Measurements from ENCODE around the gene ARPP21.

ARPP21 gene

GRCh38 chr3:35653347-35653746 lies 14.0 kb downstream of the ARPP21 start:
- CTCF ChIA-PET = interaction anchor here (0.5 kb wide), 1 partner anchor 436 kb away, joined by 6 read pairs; no protein-coding TSS in a partner anchor
- POLR2A ChIA-PET = no interaction called here
- TF ChIP-seq ZNF404 (tag by site-specific recombination; IDR thresholded peaks at IDR 0.05) (no peak), ZNF488 (tag by site-specific recombination; IDR thresholded peaks at IDR 0.05) (no peak), ZNF792 (tag by site-specific recombination; IDR thresholded peaks at IDR 0.05) (no peak), ZNF639 (tag by site-specific recombination; IDR thresholded peaks at IDR 0.05) (no peak), ZNF350 (tag by site-specific recombination; IDR thresholded peaks at IDR 0.05) (no peak), ZNF580 (tag by site-specific recombination; IDR thresholded peaks at IDR 0.05) (no peak), HOXD13 (CRISPR knock-in tag; IDR thresholded peaks at IDR 0.05; ENCODE audit: borderline replicate concordance) (no peak), ZNF48 (tag by site-specific recombination; IDR thresholded peaks at IDR 0.05) (no peak), KLF7 (tag by site-specific recombination; IDR thresholded peaks at IDR 0.05; ENCODE audit: borderline replicate concordance) (no peak), ZNF624 (tag by site-specific recombination; IDR thresholded peaks at IDR 0.05) (no peak), PBX3 (CRISPR knock-in tag; IDR thresholded peaks at IDR 0.05) (no peak), ZNF211 (tag by site-specific recombination; IDR thresholded peaks at IDR 0.05; ENCODE audit: low read depth) (no peak), ZXDB (tag by site-specific recombination; IDR thresholded peaks at IDR 0.05) (no peak), ZIC2 (tag by site-specific recombination; IDR thresholded peaks at IDR 0.05) (no peak), GLIS1 (tag by site-specific recombination; IDR thresholded peaks at IDR 0.05) (no peak), ZNF560 (tag by site-specific recombination; IDR thresholded peaks at IDR 0.05; ENCODE audit: borderline replicate concordance) (no peak), SP3 (tag by site-specific recombination; IDR thresholded peaks at IDR 0.05) (no peak), ZNF280C (tag by site-specific recombination; IDR thresholded peaks at IDR 0.05) (no peak), ZNF645 (tag by site-specific recombination; IDR thresholded peaks at IDR 0.05) (no peak)
- no peaks in the 10 kb centered on the region for H3K4me1 ChIP-seq (ENCODE audit: control insufficient read depth, insufficient read depth, low read length)
- no peak overlapping the region for H3K27ac ChIP-seq (ENCODE audit: extremely low read depth, low read depth, low read length)
- no peaks in the 10 kb centered on the region for H3K9me3 ChIP-seq (ENCODE audit: control insufficient read depth, insufficient read depth, low read depth, low read length)
- H3K4me3 ChIP-seq (ENCODE audit: low read depth, low read length) = no peak overlapping the region
- H3K36me3 ChIP-seq (ENCODE audit: control insufficient read depth in 2 of 2, insufficient read depth in 1 of 2, low read length in 2 of 2) = no peaks in the 10 kb centered on the region

- no peaks in the 10 kb centered on the region for H3K9me3 ChIP-seq (ENCODE audit: control insufficient read depth, insufficient read depth, low read depth, low read length)
- no peaks in the 10 kb centered on the region for H3K36me3 ChIP-seq (ENCODE audit: control insufficient read depth in 2 of 2, insufficient read depth in 1 of 2, low read length in 2 of 2)
- POLR2A ChIA-PET = no interaction called here
- no peaks in the 10 kb centered on the region for H3K4me1 ChIP-seq (ENCODE audit: control insufficient read depth, insufficient read depth, low read length)
- H3K4me3 ChIP-seq (ENCODE audit: low read depth, low read length) = no peak overlapping the region
- CTCF ChIA-PET = no interaction called here
- H3K27ac ChIP-seq (ENCODE audit: extremely low read depth, low read depth, low read length) = no peak overlapping the region
- no peak for TF ChIP-seq ZNF623 (tag by site-specific recombination; IDR thresholded peaks at IDR 0.05)
- TF ChIP-seq ZSCAN23 (tag by site-specific recombination; IDR thresholded peaks at IDR 0.05) = no peak
- TF ChIP-seq SCRT2 (tag by site-specific recombination; IDR thresholded peaks at IDR 0.05) = no peak
- no peak for TF ChIP-seq ZNF223 (tag by site-specific recombination; IDR thresholded peaks at IDR 0.05)
- TF ChIP-seq ZNF416 (tag by site-specific recombination; IDR thresholded peaks at IDR 0.05) = no peak
- TF ChIP-seq ZNF391 (tag by site-specific recombination; IDR thresholded peaks at IDR 0.05; ENCODE audit: borderline replicate concordance, low read depth) = no peak
- TF ChIP-seq ZNF596 (tag by site-specific recombination; IDR thresholded peaks at IDR 0.05) = no peak
- TF ChIP-seq WT1 (tag by site-specific recombination; IDR thresholded peaks at IDR 0.05) = no peak
- TF ChIP-seq KLF10 (tag by site-specific recombination; IDR thresholded peaks at IDR 0.05) = no peak
- TF ChIP-seq ZNF157 (tag by site-specific recombination; IDR thresholded peaks at IDR 0.05) = no peak
- no peak for TF ChIP-seq YY2 (tag by site-specific recombination; IDR thresholded peaks at IDR 0.05)
Measured at GRCh38 chr3:35654476-35654875, 15.2 kb downstream of the ARPP21 start.
